ENCODE results near the gene NEK9.

- TF ChIP-seq CTCF (IDR thresholded peaks at IDR 0.05; ENCODE audit: low read depth, low read length) (no peak), POLR2A (IDR thresholded peaks at IDR 0.05; ENCODE audit: extremely low read depth, insufficient read length) (no peak)
Observed at GRCh38 chr14:75127903-75128595, 1.2 kb upstream of the NEK9 start.

Measured in NB4 (cell line).